ENCODE measurements around the gene ITGB4. TPM values are rescaled to one million over a fixed set of nuclear protein-coding genes. Genes with fewer than 3 reads are reported as not detected.
A peak's percentile ranks its signal among the peaks of the same experiment; 100 is the strongest.

ITGB4 gene
- total RNA-seq, 1 experiment from 2014 or later, result 568 TPM

GRCh38 chr17:75783069-75783783, 62.0 kb downstream of the ITGB4 start:
- intact Hi-C loops (cut with micrococcal nuclease), result no loop called here
- peaks cover 41 to 69% of the 10 kb centered on the region in 2 experiments for H3K4me1 ChIP-seq (ENCODE audit: control insufficient read depth in 1 of 2, insufficient read depth in 2 of 2, low read length in 2 of 2)
- H3K79me2 ChIP-seq (ENCODE audit: insufficient read depth, low read length), result peaks cover 45% of the 10 kb centered on the region
- peak overlapping the region; percentile 74 for H2AFZ ChIP-seq (ENCODE audit: low read depth, low read length, poor library complexity, severe bottlenecking)
- peak; percentile 80 for DNase-seq (ENCODE audit: low read depth, low spot score)
- no TSS peak for BruUV-seq (replicated peaks)
- H3K27ac ChIP-seq (ENCODE audit: low read depth, low read length), result peak overlapping the region; percentile 99
- TF ChIP-seq JUND (IDR thresholded peaks at IDR 0.05) (no peak), CTCF (IDR thresholded peaks at IDR 0.05 in 2 of 3, conservative IDR thresholded peaks at IDR 0.05 in 1 of 3; ENCODE audit: borderline replicate concordance in 1 of 3, insufficient read depth in 1 of 3, low read depth in 2 of 3, low read length in 2 of 3) (peak in 2 of 3 experiments; percentile 80 to 94; a peak in 4 of 6 replicates)
- H3K9ac ChIP-seq (ENCODE audit: low read length), result peak overlapping the region; percentile 97
- H3K9me3 ChIP-seq (ENCODE audit: control insufficient read depth in 1 of 2, insufficient read depth in 1 of 2, low read depth in 1 of 2, low read length in 2 of 2), result no peaks in the 10 kb centered on the region
- H3K4me2 ChIP-seq (ENCODE audit: low read length), result peak overlapping the region; percentile 92
- ChIA-PET POLR2A (interaction anchor here (0.7 to 1.8 kb wide), 10 partner anchors 8 to 182 kb away, joined by 3 to 7 read pairs (median 3); partner anchors contain the start of genes GALK1 and WBP2), RAD21 (ENCODE audit: low non-redundant PET in 1 of 2, low total read pairs in 2 of 2, uncharacterized antibody in 2 of 2, unreplicated experiment in 2 of 2) (no interaction called here), CTCF (interaction anchor here (0.6 to 1.9 kb wide), 18 partner anchors 9 to 182 kb away, joined by 3 to 20 read pairs (median 6); partner anchors contain the start of genes FBF1, GALK1, ITGB4 and WBP2)
- peak overlapping the region in 1 of 2 experiments; percentile 71; a peak in 2 of 4 replicates for H3K4me3 ChIP-seq (replicated peaks in 1 of 2; ENCODE audit: low read depth in 1 of 2, low read length in 2 of 2)
- H3K27me3 ChIP-seq (ENCODE audit: insufficient read depth, low read length), result no peaks in the 10 kb centered on the region
- H3K9me2 ChIP-seq (ENCODE audit: insufficient read depth), result no peaks in the 10 kb centered on the region
- H4K20me1 ChIP-seq (ENCODE audit: insufficient read depth), result peaks cover 12% of the 10 kb centered on the region; the same call in 1 of the 2 replicates
- no peak for ATAC-seq
- peaks cover 4 to 12% of the 10 kb centered on the region in 2 experiments for H3K36me3 ChIP-seq (ENCODE audit: control insufficient read depth in 1 of 2, insufficient read depth in 2 of 2, low read length in 2 of 2)

GRCh38 chr17:75783803-75784472, 62.7 kb downstream of the ITGB4 start:
- RAD21 ChIA-PET (ENCODE audit: low non-redundant PET in 1 of 2, low total read pairs in 2 of 2, uncharacterized antibody in 2 of 2, unreplicated experiment in 2 of 2), result no interaction called here
- BruUV-seq (replicated peaks), result no TSS peak
- intact Hi-C loops (cut with micrococcal nuclease), result loop anchor here (2.0 kb wide), 1 partner anchor 61 kb away; the partner anchor contains the start of gene UNC13D
- Histone ChIP-seq H3K9me2 (ENCODE audit: insufficient read depth) (no peaks in the 10 kb centered on the region), H3K4me2 (ENCODE audit: low read length) (peak overlapping the region; percentile 92), H3K4me3 (replicated peaks in 1 of 2; ENCODE audit: low read depth in 1 of 2, low read length in 2 of 2) (peak overlapping the region; percentile 55 to 71), H3K27ac (ENCODE audit: low read depth, low read length) (peak overlapping the region; percentile 99), H3K27me3 (ENCODE audit: insufficient read depth, low read length) (no peaks in the 10 kb centered on the region), H3K4me1 (ENCODE audit: control insufficient read depth in 1 of 2, insufficient read depth in 2 of 2, low read length in 2 of 2) (peaks cover 40 to 65% of the 10 kb centered on the region in 2 experiments), H3K9ac (ENCODE audit: low read length) (peak overlapping the region; percentile 97), H3K79me2 (ENCODE audit: insufficient read depth, low read length) (peaks cover 44% of the 10 kb centered on the region), H3K9me3 (ENCODE audit: control insufficient read depth in 1 of 2, insufficient read depth in 1 of 2, low read depth in 1 of 2, low read length in 2 of 2) (no peaks in the 10 kb centered on the region), H2AFZ (ENCODE audit: low read depth, low read length, poor library complexity, severe bottlenecking) (peak overlapping the region; percentile 74), H3K36me3 (ENCODE audit: control insufficient read depth in 1 of 2, insufficient read depth in 2 of 2, low read length in 2 of 2) (peaks cover 0 to 5% of the 10 kb centered on the region in 2 experiments; a peak in 1 of 4 replicates), H4K20me1 (ENCODE audit: insufficient read depth) (peaks cover 5% of the 10 kb centered on the region; the same call in 1 of the 2 replicates)
- CTCF ChIA-PET, result interaction anchor here (0.6 to 1.9 kb wide), 16 partner anchors 8 to 183 kb away, joined by 3 to 20 read pairs (median 6); partner anchors contain the start of genes FBF1, GALK1, ITGB4 and WBP2
- POLR2A ChIA-PET, result interaction anchor here (0.7 to 1.8 kb wide), 12 partner anchors 9 to 548 kb away, joined by 3 to 8 read pairs (median 4); partner anchors contain the start of genes GALK1 and WBP2
- no peak for DNase-seq (ENCODE audit: low read depth, low spot score)
- peak; percentile 3 for ATAC-seq
- no peak for TF ChIP-seq TCF7L2 (IDR thresholded peaks at IDR 0.05; ENCODE audit: borderline replicate concordance, extremely low read depth, insufficient read depth, insufficient read length)
- no peak for TF ChIP-seq POLR2AphosphoS5 (IDR thresholded peaks at IDR 0.05; ENCODE audit: low read depth, low read length)
- no peak for TF ChIP-seq EZH2 (IDR thresholded peaks at IDR 0.05)
- TF ChIP-seq REST (IDR thresholded peaks at IDR 0.05; ENCODE audit: low read depth), result no peak
- no peak for TF ChIP-seq ZNF274 (IDR thresholded peaks at IDR 0.05; ENCODE audit: low read depth, low read length)
- TF ChIP-seq SIN3A (IDR thresholded peaks at IDR 0.05; ENCODE audit: low read depth), result no peak
- no peak for TF ChIP-seq CEBPB (IDR thresholded peaks at IDR 0.05; ENCODE audit: low read depth)
- TF ChIP-seq RAD21 (IDR thresholded peaks at IDR 0.05; ENCODE audit: low read depth), result no peak
- TF ChIP-seq MAX (IDR thresholded peaks at IDR 0.05), result no peak
